ENCODE measurements around the gene BLCAP. TPM values are rescaled to one million over a fixed set of nuclear protein-coding genes. Genes with fewer than 3 reads are reported as not detected.
"Not testable (repeated sequence)": the region's sequence is repeated elsewhere in the genome, so short reads cannot be mapped to it uniquely, and the experiment has no call there.

BLCAP gene
- total RNA-seq, 8 experiments from 2014 or later, result 43.1 to 144 (median 89.7) TPM

DNA sequence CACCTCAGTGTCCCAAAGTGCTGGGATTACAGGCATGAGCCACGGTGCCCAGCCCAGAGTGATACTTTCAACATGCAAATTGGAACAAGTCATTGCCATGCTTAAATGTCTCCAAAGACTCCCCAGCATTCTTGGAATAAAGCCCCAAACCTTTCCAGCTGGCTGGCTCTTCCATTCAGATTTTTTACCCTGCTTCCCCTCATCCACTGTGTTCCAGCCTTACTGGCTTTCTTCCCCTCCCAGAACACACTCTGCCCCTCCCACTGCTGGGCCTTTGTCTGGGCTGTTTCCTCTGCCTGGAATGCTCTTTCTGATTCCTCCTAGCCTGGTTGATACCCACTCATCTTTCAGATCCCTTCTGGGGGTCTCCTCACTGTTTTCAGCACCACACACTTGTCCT lies 46.8 kb downstream of the BLCAP start:
- Histone ChIP-seq H3K27ac (no peak overlapping the region), H3K4me1 (replicated peaks in 1 of 2) (peaks cover 4 to 22% of the 10 kb centered on the region in 2 donors), H3K4me3 (no peak overlapping the region)
- in situ Hi-C loops (cut with MboI; ENCODE audit: low pct_unique_long_range_greater_than_20kb in 2 of 9, low sequenced_read_pairs in 9 of 9, unreplicated experiment in 9 of 9), result no loop called here
- 40 to 71% (median 71%) methylated on average over 1 of the region's 1 CpG; no CpG with 5 or more reads in 7 of the 10 experiments for WGBS, 10 experiments
- ATAC-seq (replicated peaks in 6 of 8), result peak in 2 of 8 experiments; percentile 63 to 67

DNA sequence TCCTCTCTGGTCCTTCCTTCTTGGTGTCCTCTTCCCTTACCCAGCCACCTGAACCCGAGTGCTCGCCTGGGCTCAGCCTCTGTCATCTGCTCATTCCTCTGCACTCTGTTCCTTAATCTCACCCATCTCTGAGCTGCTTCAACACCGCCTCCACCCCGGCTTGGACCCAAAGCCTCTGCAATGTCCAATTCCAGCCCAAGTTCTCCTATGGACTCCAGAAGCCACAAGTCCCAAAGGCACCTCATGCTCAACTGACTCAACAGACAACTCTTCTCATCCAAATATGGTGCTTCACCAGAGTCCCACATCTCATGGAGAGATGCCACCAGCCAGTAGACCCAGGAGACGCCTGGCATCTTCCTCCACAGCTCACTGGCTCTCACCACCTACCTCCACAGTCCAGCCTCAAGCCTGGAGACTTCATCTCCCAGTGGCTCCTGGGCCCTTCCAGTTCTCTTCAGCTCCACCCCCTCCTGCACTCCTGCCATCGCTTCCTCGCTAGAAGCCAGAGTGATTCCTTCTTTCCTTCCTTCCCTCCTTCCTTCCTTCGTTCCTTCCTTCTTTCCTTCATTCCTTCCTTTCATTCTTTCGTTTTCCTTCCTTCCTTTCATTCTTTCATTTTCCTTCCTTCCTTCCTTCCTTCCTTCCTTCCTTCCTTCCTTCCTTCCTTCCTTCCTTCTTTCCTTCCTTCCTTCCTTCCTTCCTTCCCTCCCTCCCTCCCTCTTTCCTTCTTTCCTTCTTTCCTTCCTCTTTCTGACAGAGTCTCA lies 47.6 kb downstream of the BLCAP start:
- H3K27ac ChIP-seq, result no peak overlapping the region
- peaks cover 7 to 30% of the 10 kb centered on the region in 2 donors for H3K4me1 ChIP-seq (replicated peaks in 1 of 2)
- no peak for ATAC-seq (replicated peaks in 6 of 8)
- in situ Hi-C loops (cut with MboI; ENCODE audit: low pct_unique_long_range_greater_than_20kb in 2 of 9, low sequenced_read_pairs in 9 of 9, unreplicated experiment in 9 of 9), result no loop called here
- H3K4me3 ChIP-seq, result no peak overlapping the region
- WGBS, 10 experiments, result 52 to 100% (median 83%) methylated on average over 1 to 5 of the region's 9 CpGs; no CpG with 5 or more reads in 3 of the 10 experiments

DNA sequence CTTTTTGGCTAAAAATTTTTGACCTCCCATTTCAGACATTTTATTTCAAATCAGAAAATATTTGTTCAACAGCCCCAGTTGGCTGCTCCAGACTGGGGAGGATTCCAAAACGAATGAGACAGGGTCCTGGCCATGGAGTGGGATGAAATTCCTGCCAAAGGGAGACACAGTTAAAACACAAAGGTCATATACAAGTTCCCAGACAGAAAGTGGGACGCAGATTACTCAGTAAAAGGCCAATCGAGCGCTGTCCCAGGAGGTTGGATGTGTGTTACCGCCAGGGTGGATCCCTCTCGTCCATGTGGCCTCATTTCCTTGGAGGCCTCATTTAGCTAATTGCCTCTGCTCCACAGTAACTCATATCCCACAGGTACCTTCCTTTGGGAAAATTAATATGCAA lies 48.4 kb downstream of the BLCAP start:
- Histone ChIP-seq H3K27ac (no peak overlapping the region), H3K4me3 (no peak overlapping the region), H3K4me1 (replicated peaks in 1 of 2) (peaks cover 9 to 38% of the 10 kb centered on the region in 2 donors)
- WGBS, 10 experiments, result 8 to 95% (median 81%) methylated on average over 2 to 6 of the region's 6 CpGs; no CpG with 5 or more reads in 4 of the 10 experiments
- in situ Hi-C loops (cut with MboI; ENCODE audit: low pct_unique_long_range_greater_than_20kb in 2 of 9, low sequenced_read_pairs in 9 of 9, unreplicated experiment in 9 of 9), result no loop called here
- no peak for ATAC-seq (replicated peaks in 6 of 8)

DNA sequence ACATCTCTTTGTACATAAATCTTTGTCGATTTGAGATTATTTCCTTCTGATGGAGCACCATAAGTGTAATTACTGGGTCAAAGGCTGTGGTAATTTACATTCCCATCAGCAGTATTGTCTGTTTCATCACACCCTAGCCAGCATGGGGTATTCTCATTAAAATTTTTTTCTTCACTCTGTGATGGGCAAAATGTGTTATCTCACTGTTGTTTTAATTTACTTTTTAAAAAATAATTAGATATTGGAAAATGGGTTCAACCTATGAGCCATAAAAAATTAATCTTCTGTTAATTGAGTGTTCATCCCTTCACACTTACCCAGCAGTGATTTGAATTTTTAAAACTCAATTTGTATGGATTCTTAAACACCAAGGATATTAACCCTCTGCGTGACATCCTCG lies 50.6 kb downstream of the BLCAP start:
- H3K27ac ChIP-seq, result no peak overlapping the region
- in situ Hi-C loops (cut with MboI; ENCODE audit: low pct_unique_long_range_greater_than_20kb in 2 of 9, low sequenced_read_pairs in 9 of 9, unreplicated experiment in 9 of 9), result no loop called here
- 15 to 75% (median 53%) methylated on average over 2 to 3 of the region's 3 CpGs for WGBS, 10 experiments
- H3K4me3 ChIP-seq, result no peak overlapping the region
- no peak for ATAC-seq (replicated peaks in 6 of 8)
- H3K4me1 ChIP-seq (replicated peaks in 1 of 2), result peaks cover 17 to 49% of the 10 kb centered on the region in 2 donors

DNA sequence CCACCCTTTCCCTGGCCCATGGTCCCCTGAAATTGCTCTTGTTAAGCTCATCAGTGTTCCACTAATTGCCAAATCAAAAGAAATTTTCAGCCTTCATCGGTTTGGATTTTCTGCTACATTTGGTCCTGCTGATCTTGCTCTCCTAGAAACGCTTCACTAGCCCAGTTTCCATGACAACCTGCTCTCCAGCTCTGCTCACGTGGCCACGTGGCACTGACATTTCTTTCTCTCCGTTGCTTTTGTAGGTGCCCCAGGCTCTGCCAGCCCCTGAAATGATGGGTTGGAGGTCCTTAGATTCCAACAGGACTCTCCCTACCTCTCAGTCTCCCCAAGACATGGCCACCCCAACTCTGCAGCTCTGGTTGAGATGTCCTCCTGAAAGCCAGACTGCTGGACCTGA lies 52.4 kb downstream of the BLCAP start:
- 10 to 70% (median 42%) methylated on average over 1 to 5 of the region's 5 CpGs; no CpG with 5 or more reads in 1 of the 10 experiments for WGBS, 10 experiments
- ATAC-seq (replicated peaks in 6 of 8), result peak in 5 of 8 experiments; percentile 85 to 88 (median 85)
- Histone ChIP-seq H3K4me3 (no peak overlapping the region), H3K4me1 (replicated peaks in 1 of 2) (peaks cover 13 to 43% of the 10 kb centered on the region in 2 donors), H3K27ac (peak overlapping the region in 1 of 2 donors; percentile 43)
- in situ Hi-C loops (cut with MboI; ENCODE audit: low pct_unique_long_range_greater_than_20kb in 2 of 9, low sequenced_read_pairs in 9 of 9, unreplicated experiment in 9 of 9), result no loop called here

DNA sequence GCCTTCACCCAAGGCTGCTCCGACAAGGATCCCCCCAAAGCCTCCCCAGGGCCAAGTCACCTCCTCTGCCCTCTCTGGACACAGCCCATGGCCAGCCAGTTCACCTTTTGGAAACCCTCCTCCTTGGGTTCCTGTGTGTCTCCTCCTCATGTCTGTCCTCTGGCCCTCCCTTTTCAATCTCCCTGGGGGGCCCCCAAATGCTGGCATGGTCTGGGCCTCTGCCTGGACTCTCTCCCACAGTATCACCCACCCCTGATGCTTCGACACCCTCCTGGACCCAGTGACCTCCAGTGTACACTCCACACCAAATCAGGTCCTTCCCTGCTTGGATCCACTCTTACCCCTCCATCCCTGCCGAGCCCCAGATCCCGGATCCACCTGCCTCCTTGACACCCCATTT lies 53.3 kb downstream of the BLCAP start:
- in situ Hi-C loops (cut with MboI; ENCODE audit: low pct_unique_long_range_greater_than_20kb in 2 of 9, low sequenced_read_pairs in 9 of 9, unreplicated experiment in 9 of 9), result no loop called here
- no peak overlapping the region for H3K27ac ChIP-seq
- H3K4me1 ChIP-seq (replicated peaks in 1 of 2), result peaks cover 13 to 43% of the 10 kb centered on the region in 2 donors
- WGBS, 10 experiments, result 20 to 100% (median 60%) methylated on average over 1 of the region's 4 CpGs; no CpG with 5 or more reads in 7 of the 10 experiments
- ATAC-seq (replicated peaks in 6 of 8), result no peak
- no peak overlapping the region for H3K4me3 ChIP-seq

DNA sequence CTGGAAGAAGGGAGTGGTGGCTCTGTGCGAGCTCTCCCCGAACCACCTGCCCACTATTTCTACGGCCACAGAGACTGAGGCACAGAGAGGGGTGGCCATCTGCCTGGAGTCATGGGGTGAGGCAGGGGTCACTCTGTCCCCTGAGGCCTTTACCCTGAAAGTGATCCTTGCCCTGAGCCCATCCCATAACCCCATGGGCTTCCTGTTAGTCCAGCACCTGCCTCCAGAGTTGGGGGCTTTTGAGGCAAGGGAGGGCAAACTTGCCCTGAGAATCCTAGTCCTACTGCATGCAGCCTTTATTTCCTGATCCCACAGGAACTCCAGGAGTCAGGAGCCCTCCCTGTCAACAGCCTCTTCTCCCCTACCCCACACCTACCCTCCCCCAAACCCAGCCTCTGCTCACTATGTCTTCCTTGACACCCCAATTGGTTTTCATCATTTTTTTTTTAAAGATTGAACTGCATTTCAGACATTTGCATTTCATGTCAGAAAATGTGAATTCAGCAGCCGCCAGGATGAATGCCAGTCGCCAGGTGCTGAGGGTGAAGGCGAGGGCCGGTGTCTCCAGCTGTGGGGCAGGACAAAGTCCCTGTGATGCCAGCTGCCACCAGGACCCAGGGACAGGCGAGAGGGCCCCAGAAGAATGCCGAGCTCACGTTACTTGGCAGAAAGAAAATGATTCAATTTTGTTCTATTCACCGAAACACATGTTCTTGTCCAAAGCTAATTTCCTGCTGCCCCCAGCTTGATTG lies 54.3 kb downstream of the BLCAP start:
- H3K4me1 ChIP-seq (replicated peaks in 1 of 2), result peaks cover 18 to 43% of the 10 kb centered on the region in 2 donors
- ATAC-seq (replicated peaks in 6 of 8), result no peak
- H3K4me3 ChIP-seq, result no peak overlapping the region
- H3K27ac ChIP-seq, result no peak overlapping the region
- in situ Hi-C loops (cut with MboI; ENCODE audit: low pct_unique_long_range_greater_than_20kb in 2 of 9, low sequenced_read_pairs in 9 of 9, unreplicated experiment in 9 of 9), result no loop called here
- WGBS, 10 experiments, result 31 to 91% (median 71%) methylated on average over 3 to 5 of the region's 11 CpGs; no CpG with 5 or more reads in 3 of the 10 experiments

DNA sequence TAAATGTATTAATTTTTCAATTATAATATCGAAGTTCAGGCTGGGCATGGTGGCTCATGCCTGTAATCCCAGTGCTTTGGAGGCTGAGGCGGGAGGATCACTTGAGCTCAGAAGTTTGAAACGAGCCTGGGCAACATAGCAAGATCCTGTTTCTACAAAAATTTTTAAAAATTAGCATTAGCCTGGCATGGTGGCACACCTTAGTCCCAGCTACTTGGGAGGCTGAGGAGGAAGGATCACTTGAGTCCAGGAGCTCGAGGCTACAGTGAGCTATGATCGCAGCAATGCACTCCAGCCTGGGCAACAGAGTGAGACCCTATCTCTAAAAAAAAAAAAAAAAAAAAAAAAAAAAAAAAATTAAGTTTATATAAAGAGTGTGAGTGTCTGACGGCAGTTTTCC lies 55.2 kb downstream of the BLCAP start:
- H3K4me1 ChIP-seq (replicated peaks in 1 of 2), result peaks cover 18 to 43% of the 10 kb centered on the region in 2 donors
- H3K4me3 ChIP-seq; in situ Hi-C loops (cut with MboI; ENCODE audit: low pct_unique_long_range_greater_than_20kb in 2 of 9, low sequenced_read_pairs in 9 of 9, unreplicated experiment in 9 of 9); ATAC-seq (replicated peaks in 6 of 8); H3K27ac ChIP-seq: not testable (repeated sequence)
- 45 to 100% (median 67%) methylated on average over 1 to 5 of the region's 6 CpGs; no CpG with 5 or more reads in 4 of the 10 experiments for WGBS, 10 experiments

DNA sequence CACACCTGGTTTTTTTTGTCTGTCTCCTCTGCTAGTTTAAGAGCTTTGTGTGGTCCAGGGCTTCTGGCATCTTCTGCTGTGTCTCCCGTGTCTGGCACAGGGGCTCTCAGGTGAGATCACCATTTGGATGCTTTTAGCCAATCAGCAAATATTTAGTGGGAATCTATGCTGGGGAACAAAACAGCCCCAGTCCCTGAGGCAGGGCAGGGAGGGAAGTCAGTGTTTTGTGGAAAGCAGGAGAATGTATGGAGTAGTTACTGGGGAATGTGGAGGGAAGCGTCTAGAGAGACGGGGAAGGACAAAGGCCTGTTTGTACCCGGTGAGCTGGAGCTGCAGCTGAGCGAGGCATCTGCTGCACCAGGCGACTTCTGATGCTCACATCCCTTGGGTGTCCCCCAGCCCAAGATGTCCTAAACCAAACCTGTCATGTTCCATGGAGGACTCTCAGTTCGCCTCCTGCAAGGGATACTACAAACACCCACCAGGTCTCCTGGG lies 55.9 kb downstream of the BLCAP start:
- Histone ChIP-seq H3K4me3 (no peak overlapping the region), H3K27ac (no peak overlapping the region), H3K4me1 (replicated peaks in 1 of 2) (peaks cover 18 to 39% of the 10 kb centered on the region in 2 donors)
- in situ Hi-C loops (cut with MboI; ENCODE audit: low pct_unique_long_range_greater_than_20kb in 2 of 9, low sequenced_read_pairs in 9 of 9, unreplicated experiment in 9 of 9), result no loop called here
- ATAC-seq (replicated peaks in 6 of 8), result no peak
- 55 to 100% (median 72%) methylated on average over 1 to 6 of the region's 7 CpGs; no CpG with 5 or more reads in 4 of the 10 experiments for WGBS, 10 experiments

DNA sequence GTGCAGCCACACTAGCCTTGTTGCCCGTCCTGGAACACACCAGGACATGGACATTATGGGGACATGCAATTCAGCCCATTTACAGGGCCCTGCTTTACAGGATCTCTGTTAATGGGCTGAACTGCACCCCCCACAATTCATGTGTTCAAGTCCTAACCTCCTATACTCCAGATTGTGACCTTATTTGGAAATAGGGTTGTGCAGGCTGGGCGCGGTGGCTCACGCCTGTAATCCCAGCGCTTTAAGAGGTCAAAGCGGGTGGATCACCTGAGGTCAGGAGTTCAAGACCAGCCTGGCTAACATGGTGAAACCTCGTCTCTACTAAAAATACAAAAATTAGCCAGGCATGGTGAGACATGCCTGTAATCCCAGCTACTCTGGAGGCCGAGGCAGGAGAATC lies 57.5 kb downstream of the BLCAP start:
- H3K27ac ChIP-seq; ATAC-seq (replicated peaks in 6 of 8); H3K4me3 ChIP-seq; in situ Hi-C loops (cut with MboI; ENCODE audit: low pct_unique_long_range_greater_than_20kb in 2 of 9, low sequenced_read_pairs in 9 of 9, unreplicated experiment in 9 of 9): not testable (repeated sequence)
- whole genome bisulfite sequencing, 10 experiments, result 67 to 100% (median 86%) methylated on average over 1 to 6 of the region's 8 CpGs; no CpG with 5 or more reads in 2 of the 10 experiments
- peaks cover 15 to 23% of the 10 kb centered on the region in 2 donors for H3K4me1 ChIP-seq (replicated peaks in 1 of 2)

DNA sequence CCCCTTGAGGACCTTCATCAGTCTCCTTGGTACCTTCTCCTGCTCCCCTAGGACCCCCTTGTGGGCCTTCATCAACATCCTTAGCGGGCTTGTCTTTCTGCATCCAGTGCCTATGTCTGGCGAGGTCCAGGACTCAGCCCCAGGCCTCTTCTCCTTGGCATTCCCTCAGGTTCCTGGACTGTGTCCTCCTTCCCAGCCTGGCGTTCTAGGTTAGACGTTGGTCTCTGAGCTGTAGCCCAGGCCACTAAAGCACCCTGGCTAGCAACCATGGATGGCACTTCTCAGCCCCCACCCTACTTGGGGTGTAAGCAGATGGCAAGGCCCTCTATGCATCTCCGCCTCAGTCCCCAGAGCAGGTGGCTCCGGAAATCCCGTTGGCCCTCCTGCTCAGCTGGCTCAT lies 58.1 kb downstream of the BLCAP start:
- WGBS, 10 experiments, result 90 to 100% (median 95%) methylated on average over 1 to 4 of the region's 7 CpGs; no CpG with 5 or more reads in 7 of the 10 experiments

DNA sequence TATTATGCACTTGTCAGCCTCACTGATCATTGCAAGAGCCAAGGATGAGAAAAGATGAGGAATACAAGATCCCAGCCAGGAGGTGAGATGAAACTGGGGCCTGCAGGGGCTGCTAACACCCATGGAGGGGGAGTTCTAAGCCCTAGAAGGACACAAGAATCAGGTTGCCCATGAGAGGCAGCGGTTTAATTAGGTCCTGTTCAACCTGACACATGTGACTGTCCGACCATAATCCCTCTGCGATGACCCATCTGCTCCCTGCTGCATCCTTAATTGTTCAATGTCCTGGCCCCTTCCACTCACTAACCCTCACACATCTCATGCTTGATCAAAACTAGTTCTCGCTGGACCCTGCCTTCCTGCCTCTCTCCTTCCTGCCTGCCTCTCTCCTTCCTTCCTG lies 58.8 kb downstream of the BLCAP start:
- WGBS, 10 experiments, result 67 to 100% (median 80%) methylated on average over 1 to 3 of the region's 4 CpGs; no CpG with 5 or more reads in 7 of the 10 experiments
- ATAC-seq (replicated peaks in 6 of 8), result peak in 2 of 8 experiments; percentile 21 to 27
- no peak overlapping the region for H3K4me3 ChIP-seq
- peaks cover 17 to 19% of the 10 kb centered on the region in 2 donors for H3K4me1 ChIP-seq (replicated peaks in 1 of 2)
- H3K27ac ChIP-seq, result no peak overlapping the region
- in situ Hi-C loops (cut with MboI; ENCODE audit: low pct_unique_long_range_greater_than_20kb in 2 of 9, low sequenced_read_pairs in 9 of 9, unreplicated experiment in 9 of 9), result no loop called here

More for the DNA sequence above, 58.1 kb downstream of the BLCAP start:
- no peak overlapping the region for H3K27ac ChIP-seq
- in situ Hi-C loops (cut with MboI; ENCODE audit: low pct_unique_long_range_greater_than_20kb in 2 of 9, low sequenced_read_pairs in 9 of 9, unreplicated experiment in 9 of 9), result no loop called here
- peaks cover 14 to 18% of the 10 kb centered on the region in 2 donors for H3K4me1 ChIP-seq (replicated peaks in 1 of 2)
- no peak overlapping the region for H3K4me3 ChIP-seq
- no peak for ATAC-seq (replicated peaks in 6 of 8)

All from motor neuron (in vitro differentiated cells).